GM18951 (cell line): ENCODE measurements around the gene RIF1.
"Not testable (repeated sequence)": the region's sequence is repeated elsewhere in the genome, so short reads cannot be mapped to it uniquely, and the experiment has no call there.

Experiments used
- POLR2A ChIP-seq: IDR thresholded peaks from 4 replicates; pipeline ENCODE4 v1.6.1; 2011; ENCODE audit warnings: mild to moderate bottlenecking; ENCODE audit not compliant: insufficient read length, insufficient read depth; ENCODE audit errors: extremely low read depth
- in situ Hi-C: fragments of 300-500 bp; cut with MboI; formaldehyde crosslinking; loops from one replicate; pipeline ENCODE4 v1.12.0; 2022; ENCODE audit warnings: low sequenced_read_pairs, mixed read lengths, inconsistent platforms; ENCODE audit not compliant: unreplicated experiment

Gene RIF1

DNA sequence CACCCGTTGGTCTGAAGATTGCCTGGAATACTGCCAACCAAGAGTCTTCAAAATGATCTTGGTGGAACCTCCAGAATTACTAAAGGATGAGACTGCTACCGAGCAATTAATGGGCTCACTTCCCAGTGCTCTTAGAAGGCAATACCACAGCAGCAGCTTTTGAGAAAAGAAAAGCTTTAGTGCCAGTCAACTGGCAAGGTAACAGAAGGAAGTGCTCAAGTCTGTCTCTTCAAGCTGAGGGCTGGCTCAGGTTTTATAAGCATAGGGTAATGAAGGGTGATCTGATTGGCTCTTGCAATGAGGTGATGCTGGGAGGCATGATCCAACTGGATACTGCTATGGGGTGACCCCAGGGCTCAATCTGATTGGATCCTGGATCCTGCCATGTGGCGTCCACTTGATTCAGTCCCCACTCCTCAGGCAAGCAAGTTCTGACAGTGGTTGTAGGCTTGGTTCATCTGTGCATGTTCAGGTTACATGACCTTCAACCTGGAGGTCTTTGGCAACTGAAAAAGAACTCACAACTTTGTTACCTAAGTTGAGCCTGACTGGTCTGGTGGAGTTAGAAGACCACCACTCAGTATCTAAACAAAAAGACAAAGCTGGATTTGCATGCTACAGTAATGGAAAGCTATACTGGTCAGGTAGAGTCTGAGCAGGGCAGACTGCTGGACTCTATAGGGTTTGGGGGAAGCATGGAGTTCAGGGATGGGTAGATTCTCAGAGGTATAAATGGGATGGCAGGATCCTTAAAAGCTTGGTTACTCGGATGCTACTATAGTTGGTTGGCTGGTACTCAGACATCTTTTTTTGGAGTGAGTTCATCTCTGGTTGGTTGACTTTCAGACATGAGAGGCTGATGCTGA is 14.0 kb upstream of the RIF1 start:
- in situ Hi-C loops = no loop called here

DNA sequence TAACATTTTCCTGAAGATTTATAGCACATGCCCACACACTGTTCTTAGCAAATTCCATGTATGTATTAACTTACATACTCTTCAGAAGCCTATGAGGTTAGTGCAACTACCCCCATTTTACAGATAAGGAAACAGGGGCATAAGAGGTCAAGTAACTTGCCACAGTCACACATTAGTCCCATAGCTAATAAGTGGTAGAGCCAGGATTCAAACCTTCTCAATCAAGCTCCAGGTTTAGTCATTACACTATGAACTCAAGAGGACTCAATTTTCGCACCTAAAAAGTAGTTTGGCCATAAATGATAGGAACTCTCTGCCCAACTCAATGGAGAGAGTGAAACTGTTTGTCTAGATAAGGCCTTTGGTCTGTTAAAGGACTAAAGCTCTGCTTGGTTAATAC is 9.7 kb upstream of the RIF1 start:
- in situ Hi-C loops = no loop called here

More for the DNA sequence above, 14.0 kb upstream of the RIF1 start:
- no peak for TF ChIP-seq POLR2A

DNA sequence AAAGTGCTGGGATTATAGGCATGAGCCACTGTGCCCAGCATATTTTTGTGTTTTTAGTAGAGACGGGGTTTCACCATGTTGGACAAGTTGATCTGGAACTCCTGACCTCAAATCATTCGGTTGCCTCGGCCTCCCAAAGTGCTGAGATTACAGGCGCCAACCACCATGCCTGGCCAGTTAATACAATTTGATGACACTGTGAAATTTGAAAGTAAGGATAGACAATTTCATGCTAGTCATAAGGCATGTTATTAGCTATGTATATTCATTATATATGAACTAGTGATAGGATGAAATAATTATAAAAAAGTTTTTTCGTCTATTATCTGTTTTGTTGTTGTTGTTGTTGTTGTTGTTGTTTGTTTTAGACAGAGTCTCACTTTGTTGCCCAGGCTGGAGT is 8.6 kb upstream of the RIF1 start:
- in situ Hi-C loops = no loop called here
- TF ChIP-seq POLR2A = no peak

More for the DNA sequence above, 9.7 kb upstream of the RIF1 start:
- TF ChIP-seq POLR2A = no peak

DNA sequence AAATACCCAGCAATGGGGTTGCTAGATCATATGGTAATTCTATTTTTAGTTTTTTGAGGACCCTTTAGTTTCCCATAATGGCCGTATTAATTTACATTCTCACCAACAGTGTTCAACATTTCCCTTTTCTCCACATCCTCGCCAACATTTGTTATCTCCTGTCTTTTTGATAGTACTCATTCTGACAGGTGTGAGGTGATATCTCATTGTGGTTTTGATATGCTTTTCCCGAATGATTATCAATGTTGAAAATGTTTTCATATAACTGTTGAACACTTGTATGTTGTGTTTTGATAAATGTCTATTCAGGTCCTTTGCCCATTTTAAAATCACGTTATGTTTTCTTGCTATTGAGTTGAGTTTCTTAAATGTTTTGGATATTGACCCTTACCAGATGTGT is 5.8 kb upstream of the RIF1 start:
- TF ChIP-seq POLR2A = no peak
- in situ Hi-C loops = no loop called here

DNA sequence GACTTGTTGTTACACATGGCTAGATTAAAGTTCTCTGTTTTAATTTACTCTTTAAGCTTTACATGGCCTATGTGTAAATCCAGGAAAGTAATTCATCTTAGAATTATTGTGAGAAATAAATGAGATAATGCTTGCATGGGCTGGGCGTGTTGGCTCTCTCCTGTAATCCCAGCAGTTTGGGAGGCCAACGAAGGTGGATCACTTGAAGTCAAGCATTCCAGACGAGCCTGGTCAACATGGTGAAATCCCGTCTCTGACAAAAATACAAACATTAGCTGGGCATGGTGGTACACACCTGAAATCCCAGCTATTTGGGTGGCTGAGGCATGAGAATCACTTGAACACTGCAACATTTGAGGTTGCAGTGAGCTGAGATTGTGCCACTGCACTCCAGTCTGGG is 4.3 kb upstream of the RIF1 start:
- no peak for TF ChIP-seq POLR2A
- in situ Hi-C loops = no loop called here

DNA sequence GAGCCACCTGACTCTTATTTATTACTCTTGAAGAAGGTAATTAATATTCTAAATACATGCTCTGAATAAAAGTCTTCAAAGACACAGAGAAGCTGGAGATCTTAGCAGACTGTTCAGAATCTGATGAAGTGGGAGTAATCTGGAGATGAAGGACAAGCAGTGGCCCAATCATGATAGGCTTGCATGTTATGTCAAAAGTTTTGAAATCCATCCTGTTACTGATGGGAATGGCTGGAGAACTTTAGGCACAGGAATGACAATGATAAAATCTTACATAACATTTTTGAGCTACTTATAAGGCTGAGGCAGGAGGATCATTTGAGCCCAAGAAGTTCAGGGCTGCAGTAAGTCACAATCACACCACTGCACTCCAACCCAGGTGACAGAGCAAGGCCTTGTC is 2.4 kb upstream of the RIF1 start:
- in situ Hi-C loops = no loop called here
- no peak for TF ChIP-seq POLR2A

DNA sequence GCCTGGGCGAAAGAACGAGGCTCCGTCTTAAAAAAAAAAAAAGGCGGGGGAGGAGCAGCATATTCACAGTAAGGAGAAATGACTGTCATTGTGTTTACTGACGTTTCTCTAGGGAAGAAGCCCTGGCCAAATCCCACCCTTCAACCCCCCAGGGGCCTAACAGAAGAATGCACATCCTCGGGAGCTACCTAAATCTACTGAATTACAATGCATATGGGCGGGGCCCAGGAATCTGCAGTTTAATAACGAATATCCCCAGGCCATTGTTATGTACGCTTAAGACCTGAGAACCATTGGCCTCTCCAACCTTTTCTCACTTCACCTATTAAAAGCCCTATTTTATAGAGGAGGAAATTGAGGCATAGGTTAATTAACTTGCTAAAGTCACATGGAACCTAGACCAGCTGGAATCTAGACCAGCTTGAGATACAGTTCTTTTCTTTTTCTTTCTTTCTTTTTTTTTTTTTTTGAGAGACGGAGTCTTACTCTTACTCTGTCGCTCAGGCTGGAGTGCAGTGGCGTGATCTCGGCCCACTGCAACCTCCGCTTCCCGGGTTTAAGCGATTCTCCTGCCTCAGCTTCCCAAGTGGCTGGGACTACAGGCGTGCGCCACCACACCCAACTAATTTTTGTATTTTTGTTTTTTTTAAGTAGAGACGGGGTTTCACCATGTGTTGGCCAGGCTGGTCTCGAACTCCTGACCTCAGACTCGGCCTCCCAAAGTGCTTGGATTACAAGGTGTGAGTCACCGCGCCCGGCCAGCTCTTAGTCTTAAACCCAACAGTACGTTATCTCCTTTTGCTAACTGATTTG is 708 bp upstream of the RIF1 start:
- TF ChIP-seq POLR2A = no peak
- in situ Hi-C loops = no loop called here

DNA sequence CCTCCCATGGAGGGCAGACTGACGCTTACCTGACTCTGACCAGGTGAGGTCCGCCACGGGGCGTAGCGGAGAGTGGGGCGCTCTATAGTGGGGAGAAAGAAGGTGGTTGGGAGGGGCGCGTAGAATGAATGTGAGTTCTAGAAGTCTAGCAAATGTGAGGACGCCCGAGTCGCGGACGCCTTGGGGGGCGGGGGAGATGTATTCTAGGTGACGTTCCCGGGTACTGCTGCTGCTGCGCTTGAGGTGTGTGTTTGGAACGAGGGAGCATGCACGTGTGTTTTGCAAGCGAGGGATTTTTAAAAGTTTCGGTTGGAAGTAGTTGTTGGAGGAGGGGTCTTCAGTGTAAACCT is 758 bp downstream of the RIF1 start:
- in situ Hi-C loops = loop anchor here (10.0 kb wide), 1 partner anchor 146 kb away; the partner anchor contains the start of gene RBM43
- no peak for TF ChIP-seq POLR2A

DNA sequence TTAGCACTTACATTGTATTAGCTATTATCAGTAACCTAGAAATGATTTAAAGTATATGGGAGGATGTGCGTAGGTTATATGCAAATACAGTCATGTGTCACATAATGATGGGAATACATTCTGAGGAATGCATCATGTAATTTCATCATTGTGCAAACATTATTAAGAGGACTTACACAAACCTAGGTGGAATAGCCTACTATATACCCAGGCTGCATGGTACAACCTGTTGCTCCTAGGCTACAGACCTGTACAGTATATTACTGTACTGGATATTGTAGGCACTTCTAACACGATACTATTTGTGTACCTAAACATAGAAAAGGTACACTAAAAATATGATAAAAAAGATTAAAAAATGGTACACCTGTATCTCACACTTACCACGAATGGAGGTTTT is 7.9 kb downstream of the RIF1 start:
- in situ Hi-C loops = loop anchor here (10.0 kb wide), 1 partner anchor 153 kb away; the partner anchor contains the start of gene RBM43
- TF ChIP-seq POLR2A = no peak

DNA sequence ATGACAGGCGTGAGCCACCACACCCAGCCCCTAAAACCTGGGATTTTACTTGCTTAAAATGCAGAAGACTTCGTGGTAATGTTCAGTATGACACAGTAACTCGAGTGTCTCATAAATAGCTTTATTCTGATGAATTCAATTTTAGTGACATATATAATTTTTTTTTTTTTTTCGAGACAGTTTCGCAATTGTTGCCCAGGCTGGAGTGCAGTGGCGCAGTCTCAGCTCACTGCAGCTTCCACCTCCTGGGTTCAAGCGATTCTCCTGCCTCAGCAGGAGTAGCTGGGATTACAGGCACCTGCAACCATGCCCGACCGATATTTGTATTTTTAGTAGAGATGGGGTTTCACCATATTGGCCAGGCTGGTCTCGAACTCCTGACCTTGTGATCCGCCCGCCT is 12.0 kb downstream of the RIF1 start:
- in situ Hi-C loops = not testable (repeated sequence)

DNA sequence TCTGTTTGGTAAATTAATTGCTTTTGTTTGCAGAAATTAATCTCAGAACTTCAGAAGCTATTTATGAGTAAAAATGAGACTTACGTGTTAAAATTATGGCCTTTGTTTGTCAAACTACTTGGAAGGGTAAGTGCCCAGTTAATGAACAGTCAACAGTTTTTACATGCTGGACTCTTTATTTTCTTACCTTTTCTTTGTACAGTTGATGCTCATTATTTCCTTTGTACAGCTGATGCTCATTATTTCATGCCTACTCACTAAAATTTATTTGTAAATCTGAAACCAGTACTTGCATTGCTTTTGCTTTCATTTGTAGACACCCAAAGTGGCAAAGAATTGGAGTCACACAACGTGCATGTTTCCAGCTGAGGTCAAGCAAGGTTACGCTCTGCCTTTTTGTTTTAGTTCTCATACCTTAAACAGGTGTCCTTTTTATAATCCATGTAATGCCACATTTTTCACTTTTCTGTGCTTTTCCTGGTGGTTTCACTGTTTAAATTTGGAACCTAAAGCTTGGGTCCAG is 13.3 kb downstream of the RIF1 start:
- TF ChIP-seq POLR2A = no peak
- in situ Hi-C loops = no loop called here

DNA sequence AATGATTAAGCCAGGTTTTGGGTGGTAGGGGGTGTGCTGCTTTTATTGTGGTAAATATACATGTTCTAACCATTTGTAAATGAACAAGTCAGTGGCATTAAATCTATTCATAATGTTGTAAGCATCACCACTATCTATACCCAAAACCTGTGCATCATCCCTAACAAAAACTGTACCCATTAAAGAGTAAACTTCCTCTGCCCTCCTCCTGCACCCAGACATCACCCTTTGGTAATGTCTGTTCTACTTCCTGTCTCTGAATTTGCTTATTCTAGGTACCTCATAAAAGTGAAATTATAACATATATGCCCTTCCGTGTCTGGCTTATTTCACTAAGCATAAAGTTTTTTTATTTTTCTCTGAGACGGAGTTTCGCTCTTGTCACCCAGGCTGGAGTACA is 14.1 kb downstream of the RIF1 start:
- in situ Hi-C loops = no loop called here
- no peak for TF ChIP-seq POLR2A

DNA sequence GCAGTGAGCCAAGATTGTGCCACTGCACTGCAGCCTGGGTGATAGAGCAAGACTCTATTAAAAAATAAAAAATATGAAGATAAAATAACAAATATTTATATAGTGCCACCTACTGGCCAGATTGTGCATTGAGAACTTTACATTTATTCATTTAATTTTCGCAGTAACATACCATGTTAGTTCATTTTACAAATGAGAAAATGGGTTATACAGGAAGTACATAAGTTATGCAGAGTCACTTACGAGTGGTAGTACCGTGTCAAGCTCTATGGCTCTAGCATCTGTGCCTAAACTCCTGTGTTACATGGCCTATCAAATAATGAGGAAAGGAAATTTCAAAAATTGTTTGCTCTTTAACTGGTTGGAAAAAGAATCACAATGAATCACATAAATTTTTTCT is 27.9 kb downstream of the RIF1 start:
- in situ Hi-C loops = no loop called here
- TF ChIP-seq POLR2A = no peak

DNA sequence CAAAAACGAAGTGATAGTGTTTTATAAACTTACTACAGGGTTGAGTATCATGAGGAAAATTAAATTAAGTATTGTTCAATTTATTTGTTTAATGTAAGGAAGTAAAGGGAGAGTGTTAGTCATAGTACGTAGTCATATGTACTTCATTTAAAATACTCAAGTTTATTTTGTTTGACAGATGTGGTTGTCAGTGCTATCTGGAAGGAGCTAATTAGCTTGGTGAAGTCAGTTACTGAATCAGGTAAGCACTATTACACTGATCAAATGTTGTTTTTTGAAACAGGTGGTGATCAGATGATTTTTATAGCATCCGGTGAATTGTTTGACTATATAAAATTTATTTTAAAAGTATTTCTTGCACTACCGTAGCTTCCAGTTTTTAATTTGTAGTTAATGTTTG is 28.8 kb downstream of the RIF1 start:
- in situ Hi-C loops = no loop called here
- no peak for TF ChIP-seq POLR2A
